ENCODE measurements around the gene TWSG1.

The TWSG1 gene

DNA sequence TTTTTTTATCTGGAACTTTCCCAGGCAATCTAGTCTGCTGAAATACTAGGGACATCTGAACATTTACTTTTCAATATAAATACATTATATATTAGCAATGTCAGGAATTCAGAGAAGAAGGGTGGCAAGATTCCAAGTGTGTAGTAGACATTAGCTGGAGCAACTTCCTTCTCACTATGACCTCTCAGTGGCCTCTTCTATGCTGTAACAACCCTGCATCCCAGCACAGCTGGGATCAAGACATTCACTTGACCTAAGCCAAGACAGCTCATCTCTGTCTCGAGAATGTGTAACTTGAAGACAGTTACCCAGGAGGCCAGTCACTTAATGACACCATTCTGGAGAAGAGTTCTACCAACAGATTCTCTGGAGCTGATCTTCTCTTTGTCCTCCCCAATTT lies 79.0 kb downstream of the TWSG1 start:
- Histone ChIP-seq H3K79me2 (ENCODE audit: insufficient read depth, low read length) (no peaks in the 10 kb centered on the region), H3K27me3 (ENCODE audit: insufficient read depth, low read length, poor library complexity, severe bottlenecking) (no peaks in the 10 kb centered on the region), H4K20me1 (ENCODE audit: insufficient read depth, low read length, poor library complexity, severe bottlenecking) (no peaks in the 10 kb centered on the region), H2AFZ (ENCODE audit: low read length) (no peak overlapping the region), H3K4me1 (ENCODE audit: insufficient read depth, low read length, poor library complexity, severe bottlenecking) (no peaks in the 10 kb centered on the region), H3K9me3 (ENCODE audit: insufficient read depth, low read depth, low read length) (peaks cover 5% of the 10 kb centered on the region; the same call in 1 of the 2 replicates), H3K9ac (ENCODE audit: low read depth, low read length, poor library complexity, severe bottlenecking) (no peak overlapping the region), H3F3A (ENCODE audit: low read depth) (no peaks in the 10 kb centered on the region), H3K9me2 (replicated peaks; ENCODE audit: low read depth, low read length) (no peaks in the 10 kb centered on the region), H3K4me2 (ENCODE audit: low read depth, low read length, poor library complexity, severe bottlenecking) (no peak overlapping the region), H3K4me3 (ENCODE audit: low read length, poor library complexity, severe bottlenecking) (no peak overlapping the region), H3K36me3 (ENCODE audit: insufficient read depth, low read length) (no peaks in the 10 kb centered on the region)
- TF ChIP-seq, protein P1, sequence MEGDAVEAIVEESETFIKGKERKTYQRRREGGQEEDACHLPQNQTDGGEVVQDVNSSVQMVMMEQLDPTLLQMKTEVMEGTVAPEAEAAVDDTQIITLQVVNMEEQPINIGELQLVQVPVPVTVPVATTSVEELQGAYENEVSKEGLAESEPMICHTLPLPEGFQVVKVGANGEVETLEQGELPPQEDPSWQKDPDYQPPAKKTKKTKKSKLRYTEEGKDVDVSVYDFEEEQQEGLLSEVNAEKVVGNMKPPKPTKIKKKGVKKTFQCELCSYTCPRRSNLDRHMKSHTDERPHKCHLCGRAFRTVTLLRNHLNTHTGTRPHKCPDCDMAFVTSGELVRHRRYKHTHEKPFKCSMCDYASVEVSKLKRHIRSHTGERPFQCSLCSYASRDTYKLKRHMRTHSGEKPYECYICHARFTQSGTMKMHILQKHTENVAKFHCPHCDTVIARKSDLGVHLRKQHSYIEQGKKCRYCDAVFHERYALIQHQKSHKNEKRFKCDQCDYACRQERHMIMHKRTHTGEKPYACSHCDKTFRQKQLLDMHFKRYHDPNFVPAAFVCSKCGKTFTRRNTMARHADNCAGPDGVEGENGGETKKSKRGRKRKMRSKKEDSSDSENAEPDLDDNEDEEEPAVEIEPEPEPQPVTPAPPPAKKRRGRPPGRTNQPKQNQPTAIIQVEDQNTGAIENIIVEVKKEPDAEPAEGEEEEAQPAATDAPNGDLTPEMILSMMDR (conservative IDR thresholded peaks at IDR 0.05; ENCODE audit: low read length), result no peak
- TF ChIP-seq EZH2phosphoT487 (IDR thresholded peaks at IDR 0.05; ENCODE audit: borderline replicate concordance), result no peak

DNA sequence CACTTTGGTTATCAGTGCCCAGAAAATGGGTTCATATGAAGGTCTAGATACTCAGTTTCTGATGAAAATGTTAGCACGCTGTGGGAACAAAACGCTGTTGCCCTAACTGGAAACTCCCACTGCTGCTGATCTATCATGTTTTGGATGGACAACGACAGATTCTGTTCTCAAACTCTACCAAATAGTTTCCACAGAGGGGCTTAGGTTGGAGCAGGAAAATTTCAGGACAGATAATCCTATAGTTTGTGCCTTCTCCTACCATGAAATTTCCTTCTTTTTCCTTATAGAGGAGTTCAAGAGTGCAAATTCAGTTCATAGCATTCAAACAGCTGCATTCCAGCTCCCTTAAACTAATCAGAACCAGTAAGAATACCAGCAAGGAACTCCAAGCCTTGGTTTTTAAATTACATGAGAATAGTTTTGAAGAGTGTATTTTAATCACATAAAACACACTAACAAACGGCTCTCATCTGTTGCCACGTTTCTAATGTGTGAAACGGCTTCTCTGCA lies 82.0 kb downstream of the TWSG1 start:
- no peak overlapping the region for H3K4me3 ChIP-seq (ENCODE audit: low read length, poor library complexity, severe bottlenecking)
- no peak overlapping the region for H2AFZ ChIP-seq (ENCODE audit: low read length)
- H3K9ac ChIP-seq (ENCODE audit: low read depth, low read length, poor library complexity, severe bottlenecking), result no peak overlapping the region

DNA sequence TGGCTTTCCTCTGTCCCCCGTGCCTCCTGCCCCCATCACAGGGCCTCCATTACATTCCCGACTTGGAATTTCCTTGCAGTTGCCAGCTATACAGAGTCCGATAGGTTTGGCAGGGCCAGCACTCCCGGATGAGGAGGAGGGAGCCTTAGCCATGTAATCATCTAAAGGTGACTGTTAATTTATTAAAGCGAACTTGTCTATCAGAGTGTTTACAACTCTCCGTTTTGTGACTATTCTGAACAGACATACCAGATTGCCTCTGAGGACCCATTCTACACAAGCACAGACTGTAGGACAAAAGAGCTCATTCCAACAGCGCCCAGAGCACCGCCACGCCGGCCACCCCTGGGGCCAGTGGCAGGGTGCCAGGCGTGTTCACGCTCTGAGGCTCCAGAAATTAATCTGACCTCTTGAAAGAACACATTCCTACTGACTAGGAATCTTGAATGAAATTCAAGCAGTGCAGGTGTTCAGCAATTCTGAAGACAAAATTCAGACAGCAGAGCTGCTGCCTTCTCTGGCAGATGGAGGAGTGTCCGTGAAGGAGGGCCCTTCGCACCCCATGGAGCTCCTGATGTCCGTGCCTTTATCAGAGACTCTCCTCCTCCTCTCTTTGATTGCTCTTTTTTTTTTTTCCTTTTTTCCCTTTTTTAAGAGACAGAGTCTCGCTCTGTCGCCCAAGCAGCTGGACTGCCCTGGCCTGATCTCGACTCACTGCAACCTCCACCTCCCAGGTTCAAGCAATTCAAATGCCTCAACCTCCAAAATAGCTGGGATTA lies 82.7 kb downstream of the TWSG1 start:
- Histone ChIP-seq H3K4me1 (ENCODE audit: insufficient read depth, low read length, poor library complexity, severe bottlenecking) (no peaks in the 10 kb centered on the region), H3K4me3 (ENCODE audit: low read length, poor library complexity, severe bottlenecking) (no peak overlapping the region), H3K27me3 (ENCODE audit: insufficient read depth, low read length, poor library complexity, severe bottlenecking) (no peaks in the 10 kb centered on the region), H3K9ac (ENCODE audit: low read depth, low read length, poor library complexity, severe bottlenecking) (no peak overlapping the region), H2AFZ (ENCODE audit: low read length) (no peak overlapping the region), H3K9me3 (ENCODE audit: insufficient read depth, low read depth, low read length) (no peaks in the 10 kb centered on the region), H3K9me2 (replicated peaks; ENCODE audit: low read depth, low read length) (no peaks in the 10 kb centered on the region), H3F3A (ENCODE audit: low read depth) (no peaks in the 10 kb centered on the region), H4K20me1 (ENCODE audit: insufficient read depth, low read length, poor library complexity, severe bottlenecking) (no peaks in the 10 kb centered on the region), H3K4me2 (ENCODE audit: low read depth, low read length, poor library complexity, severe bottlenecking) (no peak overlapping the region), H3K36me3 (ENCODE audit: insufficient read depth, low read length) (no peaks in the 10 kb centered on the region), H3K79me2 (ENCODE audit: insufficient read depth, low read length) (no peaks in the 10 kb centered on the region)
- TF ChIP-seq, protein P1 (conservative IDR thresholded peaks at IDR 0.05; ENCODE audit: low read length), result no peak
- TF ChIP-seq EZH2phosphoT487 (IDR thresholded peaks at IDR 0.05; ENCODE audit: borderline replicate concordance), result no peak

More for the DNA sequence above, 82.0 kb downstream of the TWSG1 start:
- no peaks in the 10 kb centered on the region for H3K36me3 ChIP-seq (ENCODE audit: insufficient read depth, low read length)
- TF ChIP-seq, protein P1 (conservative IDR thresholded peaks at IDR 0.05; ENCODE audit: low read length), result no peak
- no peak for TF ChIP-seq EZH2phosphoT487 (IDR thresholded peaks at IDR 0.05; ENCODE audit: borderline replicate concordance)
- no peaks in the 10 kb centered on the region for H3K4me1 ChIP-seq (ENCODE audit: insufficient read depth, low read length, poor library complexity, severe bottlenecking)
- H3K9me2 ChIP-seq (replicated peaks; ENCODE audit: low read depth, low read length), result no peaks in the 10 kb centered on the region
- no peaks in the 10 kb centered on the region for H3F3A ChIP-seq (ENCODE audit: low read depth)
- no peaks in the 10 kb centered on the region for H3K79me2 ChIP-seq (ENCODE audit: insufficient read depth, low read length)
- H3K4me2 ChIP-seq (ENCODE audit: low read depth, low read length, poor library complexity, severe bottlenecking), result no peak overlapping the region
- no peaks in the 10 kb centered on the region for H3K27me3 ChIP-seq (ENCODE audit: insufficient read depth, low read length, poor library complexity, severe bottlenecking)
- no peaks in the 10 kb centered on the region for H3K9me3 ChIP-seq (ENCODE audit: insufficient read depth, low read depth, low read length)
- H4K20me1 ChIP-seq (ENCODE audit: insufficient read depth, low read length, poor library complexity, severe bottlenecking), result no peaks in the 10 kb centered on the region
